ENCODE results near the gene SPCS2.

Gene SPCS2

DNA sequence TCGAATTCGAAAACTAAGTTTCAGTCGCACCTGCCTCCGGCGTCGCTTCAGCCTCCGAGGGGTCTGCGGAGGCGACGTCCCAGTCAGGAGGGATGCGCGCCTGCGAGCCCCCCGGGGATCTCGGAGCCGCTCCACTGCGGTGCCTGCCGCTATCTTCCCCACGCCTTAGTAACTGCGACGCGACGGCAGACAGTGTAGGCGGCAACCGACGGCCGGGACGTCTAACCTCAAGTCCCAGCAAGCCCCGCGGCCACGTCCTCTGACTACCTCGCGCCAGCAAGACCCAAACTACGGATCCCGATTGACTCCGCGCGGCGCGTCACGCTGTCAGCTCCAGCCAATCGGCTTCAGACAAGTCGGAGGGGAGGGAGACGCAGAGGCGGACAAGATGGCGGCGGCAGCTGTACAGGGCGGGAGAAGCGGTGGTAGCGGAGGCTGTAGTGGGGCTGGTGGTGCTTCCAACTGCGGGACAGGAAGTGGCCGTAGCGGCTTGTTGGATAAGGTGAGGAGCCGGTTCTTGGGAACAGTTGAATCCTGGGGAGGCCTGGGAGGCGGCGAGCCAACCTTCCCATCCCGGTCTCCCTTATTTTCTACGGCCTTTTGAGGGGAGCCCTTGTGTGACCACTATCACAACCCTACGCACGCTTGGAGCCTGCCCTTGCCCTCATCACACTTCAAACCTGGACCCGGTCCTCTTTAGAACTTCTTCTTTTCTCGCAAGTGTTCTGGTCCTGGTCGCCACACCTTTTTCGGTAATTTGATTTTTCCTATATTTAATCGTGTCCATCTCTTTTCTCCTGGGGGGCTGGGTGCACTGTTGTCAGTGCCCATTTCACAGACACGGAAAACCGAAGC lies at the start of gene SPCS2, which contains the start of gene XRRA1:
Gene SPCS2 (plus strand): TSS at position 369 of the 855 bp plus-strand sequence. CDS start 20 bp downstream, at position 389.
Gene XRRA1 (minus strand): TSS at position 194 of the 855 bp plus-strand sequence. CDS start 8,213 bp downstream, outside the sequence.
- TF ChIP-seq, protein P1, sequence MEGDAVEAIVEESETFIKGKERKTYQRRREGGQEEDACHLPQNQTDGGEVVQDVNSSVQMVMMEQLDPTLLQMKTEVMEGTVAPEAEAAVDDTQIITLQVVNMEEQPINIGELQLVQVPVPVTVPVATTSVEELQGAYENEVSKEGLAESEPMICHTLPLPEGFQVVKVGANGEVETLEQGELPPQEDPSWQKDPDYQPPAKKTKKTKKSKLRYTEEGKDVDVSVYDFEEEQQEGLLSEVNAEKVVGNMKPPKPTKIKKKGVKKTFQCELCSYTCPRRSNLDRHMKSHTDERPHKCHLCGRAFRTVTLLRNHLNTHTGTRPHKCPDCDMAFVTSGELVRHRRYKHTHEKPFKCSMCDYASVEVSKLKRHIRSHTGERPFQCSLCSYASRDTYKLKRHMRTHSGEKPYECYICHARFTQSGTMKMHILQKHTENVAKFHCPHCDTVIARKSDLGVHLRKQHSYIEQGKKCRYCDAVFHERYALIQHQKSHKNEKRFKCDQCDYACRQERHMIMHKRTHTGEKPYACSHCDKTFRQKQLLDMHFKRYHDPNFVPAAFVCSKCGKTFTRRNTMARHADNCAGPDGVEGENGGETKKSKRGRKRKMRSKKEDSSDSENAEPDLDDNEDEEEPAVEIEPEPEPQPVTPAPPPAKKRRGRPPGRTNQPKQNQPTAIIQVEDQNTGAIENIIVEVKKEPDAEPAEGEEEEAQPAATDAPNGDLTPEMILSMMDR (IDR thresholded peaks at IDR 0.05): no peak

DNA sequence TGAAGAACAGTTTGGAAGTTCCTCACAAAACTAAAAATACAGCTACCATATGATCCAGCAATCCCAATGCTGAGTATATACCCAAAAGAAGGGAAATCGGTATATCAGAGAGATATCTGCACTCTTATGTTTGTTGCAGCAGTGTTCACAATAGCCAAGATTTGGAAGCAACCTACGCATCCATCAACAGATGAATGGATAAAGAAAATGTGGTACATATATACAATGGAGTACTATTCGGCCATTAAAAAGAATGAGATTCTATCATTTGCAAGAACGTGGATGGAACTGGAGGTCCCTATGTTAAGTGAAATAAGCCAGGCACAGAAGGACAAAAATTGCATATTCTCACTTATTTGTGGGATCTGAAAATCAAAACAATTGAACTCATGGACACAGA lies 46.7 kb upstream of the SPCS2 start:
- TF ChIP-seq, protein P1 (IDR thresholded peaks at IDR 0.05): no peak

DNA sequence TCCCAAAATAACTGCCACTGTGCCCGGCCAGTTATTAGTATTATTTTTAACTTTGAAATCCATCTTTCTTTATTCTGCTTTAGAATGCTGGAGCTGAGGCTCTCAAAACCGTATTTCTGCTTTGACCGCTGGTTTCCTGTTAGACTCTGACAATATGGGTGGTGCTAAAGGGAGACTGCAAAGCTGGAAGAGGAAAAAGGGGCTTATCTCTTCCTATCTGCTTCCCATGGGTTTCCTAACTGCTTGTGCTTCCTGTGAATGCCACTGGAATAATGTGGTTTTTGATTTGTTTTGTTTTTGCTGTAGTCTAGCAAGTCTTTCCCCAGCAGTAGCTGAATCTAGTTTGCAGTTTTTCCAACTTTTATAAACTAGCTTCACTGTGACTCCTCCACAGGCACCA lies 43.7 kb upstream of the SPCS2 start:
- TF ChIP-seq, protein P1 (IDR thresholded peaks at IDR 0.05): no peak

- TF ChIP-seq, protein P1 (IDR thresholded peaks at IDR 0.05): no peak
These were observed 39.7 kb upstream of the SPCS2 start for GRCh38 chr11:74909385-74909784.

GRCh38 chr11:74909812-74910211 lies 39.3 kb upstream of the SPCS2 start:
- TF ChIP-seq, protein P1 (IDR thresholded peaks at IDR 0.05): no peak

GRCh38 chr11:74923125-74923524 lies 25.9 kb upstream of the SPCS2 start:
- TF ChIP-seq, protein P1 (IDR thresholded peaks at IDR 0.05): no peak

- TF ChIP-seq, protein P1 (IDR thresholded peaks at IDR 0.05): no peak
These were observed 23.8 kb upstream of the SPCS2 start for GRCh38 chr11:74925281-74925680.
